Activated CD4-positive, alpha-beta T cell treated with anti-CD3 and anti-CD28 coated beads, Interleukin-2, amount 10 ng/mL, durations not matched to agents 7 days and 5 days (primary cell): Measurements from ENCODE around the gene CD101. TPM values are rescaled to one million over a fixed set of nuclear protein-coding genes. Genes with fewer than 3 reads are reported as not detected.

Source experiments
- CTCF ChIA-PET: fragments of 350-600 bp; sonication (Branson Sonifier 250); formaldehyde crosslinking; loops from one replicate; lab custom pipeline; 2021; ENCODE audit warnings: antibody characterized with exemption; lab: Charles Lee
- POLR2A ChIA-PET: fragments of 350-600 bp; sonication (Branson Sonifier 250); formaldehyde crosslinking; loops from one replicate; lab custom pipeline; 2021; ENCODE audit warnings: antibody characterized with exemption; lab: Charles Lee
- DNase-seq: peaks from one replicate; pipeline ENCODE4 v3.0.0-alpha.2; 2020
- H3K27ac Mint-ChIP-seq: one replicate; pipeline ENCODE4 v1.8.0; 2021; ENCODE audit warnings: mild to moderate bottlenecking, moderate library complexity, mixed read lengths
- H3K27me3 Mint-ChIP-seq: one replicate; pipeline ENCODE4 v1.8.0; 2021; ENCODE audit warnings: mixed read lengths
- H3K36me3 Mint-ChIP-seq: one replicate; pipeline ENCODE4 v1.8.0; 2021; ENCODE audit warnings: low read depth, mixed read lengths
- H3K4me1 Mint-ChIP-seq: one replicate; pipeline ENCODE4 v1.8.0; 2021; ENCODE audit warnings: mixed read lengths
- H3K4me3 Mint-ChIP-seq: one replicate; pipeline ENCODE4 v1.8.0; 2021; ENCODE audit warnings: mild to moderate bottlenecking, moderate library complexity, mixed read lengths
- H3K9me3 Mint-ChIP-seq: one replicate; pipeline ENCODE4 v1.8.0; 2021; ENCODE audit warnings: mixed read lengths
- total RNA-seq, 2 experiments: library from RNA; stranded (reverse); gene quantifications; one replicate each; pipeline ENCODE4 v1.2.3, GENCODE V29; 2021

Gene CD101, protein sequence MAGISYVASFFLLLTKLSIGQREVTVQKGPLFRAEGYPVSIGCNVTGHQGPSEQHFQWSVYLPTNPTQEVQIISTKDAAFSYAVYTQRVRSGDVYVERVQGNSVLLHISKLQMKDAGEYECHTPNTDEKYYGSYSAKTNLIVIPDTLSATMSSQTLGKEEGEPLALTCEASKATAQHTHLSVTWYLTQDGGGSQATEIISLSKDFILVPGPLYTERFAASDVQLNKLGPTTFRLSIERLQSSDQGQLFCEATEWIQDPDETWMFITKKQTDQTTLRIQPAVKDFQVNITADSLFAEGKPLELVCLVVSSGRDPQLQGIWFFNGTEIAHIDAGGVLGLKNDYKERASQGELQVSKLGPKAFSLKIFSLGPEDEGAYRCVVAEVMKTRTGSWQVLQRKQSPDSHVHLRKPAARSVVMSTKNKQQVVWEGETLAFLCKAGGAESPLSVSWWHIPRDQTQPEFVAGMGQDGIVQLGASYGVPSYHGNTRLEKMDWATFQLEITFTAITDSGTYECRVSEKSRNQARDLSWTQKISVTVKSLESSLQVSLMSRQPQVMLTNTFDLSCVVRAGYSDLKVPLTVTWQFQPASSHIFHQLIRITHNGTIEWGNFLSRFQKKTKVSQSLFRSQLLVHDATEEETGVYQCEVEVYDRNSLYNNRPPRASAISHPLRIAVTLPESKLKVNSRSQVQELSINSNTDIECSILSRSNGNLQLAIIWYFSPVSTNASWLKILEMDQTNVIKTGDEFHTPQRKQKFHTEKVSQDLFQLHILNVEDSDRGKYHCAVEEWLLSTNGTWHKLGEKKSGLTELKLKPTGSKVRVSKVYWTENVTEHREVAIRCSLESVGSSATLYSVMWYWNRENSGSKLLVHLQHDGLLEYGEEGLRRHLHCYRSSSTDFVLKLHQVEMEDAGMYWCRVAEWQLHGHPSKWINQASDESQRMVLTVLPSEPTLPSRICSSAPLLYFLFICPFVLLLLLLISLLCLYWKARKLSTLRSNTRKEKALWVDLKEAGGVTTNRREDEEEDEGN
- total RNA-seq = 1 to 10 TPM; 3.4 to 4.2 TPM

DNA sequence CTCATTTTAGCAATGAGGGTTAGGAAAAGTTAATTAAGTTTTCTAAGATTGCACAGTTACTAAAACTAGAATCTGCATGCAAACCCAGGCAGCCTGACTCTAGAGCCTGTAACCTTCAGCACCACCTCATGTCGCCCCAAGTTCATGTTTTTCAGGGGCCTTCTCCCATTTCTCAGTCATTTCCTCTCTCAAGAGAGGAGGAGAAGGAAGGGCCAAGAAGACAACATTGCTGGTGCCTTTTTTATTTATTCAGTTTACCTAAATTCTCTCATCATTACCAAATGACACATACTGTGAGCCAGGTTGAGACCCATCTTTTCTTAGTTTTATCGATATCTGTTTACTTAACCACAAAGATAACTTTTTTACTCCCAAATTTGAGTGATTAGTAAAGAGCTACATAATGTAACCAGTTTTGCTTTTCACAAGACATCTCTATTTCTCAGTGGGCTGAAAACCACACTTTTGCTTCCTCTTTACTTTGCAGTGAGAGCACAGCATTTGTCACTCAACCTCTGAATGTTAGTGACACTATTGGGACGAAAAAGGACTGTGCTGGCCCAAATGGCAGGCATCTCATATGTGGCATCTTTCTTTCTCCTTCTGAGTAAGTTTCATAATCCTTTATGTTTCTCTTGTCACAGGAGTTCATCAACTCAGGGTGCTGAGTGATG is at the start of gene CD101:
Gene CD101, plus strand, starts transcription at position 507 of the 674 bp plus-strand sequence. Its CDS starts 58 bp downstream, at position 565.
- Mint-ChIP-seq H3K4me1 (peaks cover 54% of the 10 kb centered on the region), H3K4me3 (peak within 1 kb of the TSS; percentile 6), H3K27ac (peak within 1 kb of the TSS; percentile 92), H3K27me3 (no peaks in the 10 kb centered on the region), H3K36me3 (peaks cover 13% of the 10 kb centered on the region), H3K9me3 (peaks cover 6% of the 10 kb centered on the region)
- ChIA-PET CTCF (interaction anchor here (0.9 to 2.1 kb wide), 2 partner anchors 8 to 15 kb away, joined by 3 to 10 read pairs; no protein-coding TSS in a partner anchor), POLR2A (no interaction called here)
- peak; percentile 42 for DNase-seq

DNA sequence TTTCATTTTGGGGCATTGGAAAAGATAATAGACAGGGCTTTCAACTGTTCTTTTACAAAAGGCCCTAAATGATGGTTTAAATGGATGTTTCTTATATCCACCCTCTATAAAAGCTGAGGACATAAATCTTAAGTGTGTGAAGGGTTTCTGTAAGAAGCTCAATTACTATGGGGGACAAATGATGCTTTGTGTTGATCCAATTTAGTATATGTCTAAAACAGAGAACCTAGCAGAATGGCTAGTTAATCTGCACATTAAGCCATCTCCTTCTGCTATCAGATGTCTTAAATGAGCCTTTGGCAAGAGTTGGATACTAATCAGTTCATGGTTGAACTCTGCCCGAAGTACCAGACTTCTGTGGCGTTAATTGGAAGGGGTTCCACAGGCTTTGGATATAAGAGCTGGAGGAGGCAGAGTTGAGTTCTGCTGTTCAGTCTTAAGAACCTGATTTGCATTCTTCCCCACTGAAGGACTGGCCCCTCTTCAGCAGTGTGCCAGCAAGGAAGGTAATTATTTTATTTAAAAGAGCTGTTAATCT is 48.8 kb upstream of the CD101 start:
- DNase-seq = no peak
- POLR2A ChIA-PET = no interaction called here
- Mint-ChIP-seq H3K27ac (no peak overlapping the region), H3K9me3 (no peaks in the 10 kb centered on the region), H3K36me3 (no peaks in the 10 kb centered on the region), H3K27me3 (no peaks in the 10 kb centered on the region), H3K4me3 (no peak overlapping the region), H3K4me1 (no peaks in the 10 kb centered on the region)
- CTCF ChIA-PET = interaction anchor here (0.7 to 1.4 kb wide), 3 partner anchors 19 to 370 kb away, joined by 3 to 4 read pairs (median 3); no protein-coding TSS in a partner anchor

DNA sequence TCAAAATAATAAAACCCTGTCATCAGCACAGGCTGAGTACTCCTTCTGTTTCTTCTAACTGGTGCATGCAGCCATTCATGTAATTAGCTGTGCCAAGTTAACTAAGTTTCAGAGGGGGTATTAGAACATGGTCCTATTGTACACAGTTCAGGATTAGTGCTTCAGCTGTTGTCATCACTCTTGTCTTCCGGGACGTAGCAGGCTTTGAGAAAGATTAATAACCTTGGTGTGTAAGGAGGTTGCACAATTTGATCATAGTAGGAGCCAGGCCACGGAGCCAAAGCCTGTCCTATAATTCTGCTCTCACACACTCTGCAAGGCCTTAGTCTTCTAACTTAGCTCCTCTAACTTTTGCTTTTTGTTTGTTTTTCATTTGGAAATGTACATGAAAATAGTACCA is 47.1 kb upstream of the CD101 start:
- no peaks in the 10 kb centered on the region for H3K4me1 Mint-ChIP-seq
- no peak overlapping the region for H3K4me3 Mint-ChIP-seq
- CTCF ChIA-PET = interaction anchor here (0.6 to 1.1 kb wide), 2 partner anchors 12 to 29 kb away, joined by 3 read pairs; no protein-coding TSS in a partner anchor
- DNase-seq = no peak
- no peaks in the 10 kb centered on the region for H3K27me3 Mint-ChIP-seq
- H3K36me3 Mint-ChIP-seq = no peaks in the 10 kb centered on the region
- no peak overlapping the region for H3K27ac Mint-ChIP-seq
- POLR2A ChIA-PET = no interaction called here
- no peaks in the 10 kb centered on the region for H3K9me3 Mint-ChIP-seq

- CTCF ChIA-PET = interaction anchor here (0.8 to 1.6 kb wide), 2 partner anchors 11 to 31 kb away, joined by 3 to 4 read pairs; no protein-coding TSS in a partner anchor
- Mint-ChIP-seq H3K4me1 (no peaks in the 10 kb centered on the region), H3K9me3 (no peaks in the 10 kb centered on the region), H3K4me3 (no peak overlapping the region), H3K36me3 (no peaks in the 10 kb centered on the region), H3K27me3 (no peaks in the 10 kb centered on the region), H3K27ac (no peak overlapping the region)
- DNase-seq = no peak
- POLR2A ChIA-PET = no interaction called here
These were observed 45.2 kb upstream of the CD101 start for GRCh38 chr1:116956378-116956777.

- no peak overlapping the region for H3K4me3 Mint-ChIP-seq
- CTCF ChIA-PET = interaction anchor here (0.7 to 1.6 kb wide), 5 partner anchors 9 to 112 kb away, joined by 3 to 4 read pairs (median 3); no protein-coding TSS in a partner anchor
- no peaks in the 10 kb centered on the region for H3K27me3 Mint-ChIP-seq
- POLR2A ChIA-PET = no interaction called here
- no peaks in the 10 kb centered on the region for H3K36me3 Mint-ChIP-seq
- DNase-seq = no peak
- no peaks in the 10 kb centered on the region for H3K4me1 Mint-ChIP-seq
- no peak overlapping the region for H3K27ac Mint-ChIP-seq
- no peaks in the 10 kb centered on the region for H3K9me3 Mint-ChIP-seq
These were observed 43.9 kb upstream of the CD101 start for GRCh38 chr1:116957646-116958045.

DNA sequence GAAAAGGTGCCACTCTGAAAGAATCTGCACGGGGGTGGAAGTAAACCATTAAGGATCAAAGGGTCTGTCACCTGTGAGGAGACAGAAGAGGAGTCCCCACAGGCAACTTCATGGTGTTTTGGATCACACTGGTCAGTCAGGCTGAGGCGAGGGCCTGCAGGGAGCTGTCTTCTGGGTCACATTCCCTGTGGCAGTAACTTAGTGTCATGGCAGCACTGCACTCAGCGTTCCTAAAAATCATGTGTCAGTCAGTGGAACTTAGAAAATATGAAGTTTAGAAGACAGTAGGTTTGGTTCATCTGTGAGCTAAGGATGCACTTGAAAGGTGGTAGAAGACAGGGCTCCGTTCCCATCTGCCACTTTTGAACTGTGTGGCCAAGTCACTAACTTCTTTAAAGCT is 43.5 kb upstream of the CD101 start:
- ChIA-PET CTCF (interaction anchor here (1.1 to 1.6 kb wide), 2 partner anchors 9 to 47 kb away, joined by 3 to 4 read pairs; no protein-coding TSS in a partner anchor), POLR2A (no interaction called here)
- Mint-ChIP-seq H3K9me3 (no peaks in the 10 kb centered on the region), H3K36me3 (no peaks in the 10 kb centered on the region), H3K4me3 (no peak overlapping the region), H3K27me3 (no peaks in the 10 kb centered on the region), H3K4me1 (no peaks in the 10 kb centered on the region), H3K27ac (no peak overlapping the region)
- DNase-seq = no peak

DNA sequence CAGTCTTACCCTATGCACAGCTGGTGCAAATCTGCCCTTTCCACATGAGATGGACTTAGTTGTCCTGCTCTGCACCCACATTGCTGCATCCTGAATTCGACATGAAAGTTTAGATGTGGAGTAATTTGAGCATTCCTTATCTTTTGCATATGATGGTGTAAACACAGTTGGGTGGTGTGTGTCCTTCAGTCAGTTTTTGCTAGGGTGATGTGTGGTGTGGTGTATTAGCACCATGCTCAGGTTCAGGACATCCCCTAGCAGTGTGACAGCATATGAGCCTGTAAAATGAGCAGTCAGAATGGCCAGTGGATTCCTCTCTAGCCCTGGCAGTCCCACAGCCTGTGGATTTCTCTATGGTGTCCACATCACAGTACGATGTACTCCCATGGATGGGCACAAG is 42.6 kb upstream of the CD101 start:
- Mint-ChIP-seq H3K4me3 (no peak overlapping the region), H3K4me1 (no peaks in the 10 kb centered on the region), H3K36me3 (no peaks in the 10 kb centered on the region), H3K9me3 (no peaks in the 10 kb centered on the region), H3K27ac (no peak overlapping the region), H3K27me3 (no peaks in the 10 kb centered on the region)
- no peak for DNase-seq
- ChIA-PET CTCF (no interaction called here), POLR2A (no interaction called here)

- Mint-ChIP-seq H3K4me1 (no peaks in the 10 kb centered on the region), H3K9me3 (no peaks in the 10 kb centered on the region), H3K27me3 (no peaks in the 10 kb centered on the region), H3K27ac (no peak overlapping the region), H3K36me3 (no peaks in the 10 kb centered on the region), H3K4me3 (no peak overlapping the region)
- CTCF ChIA-PET = interaction anchor here (0.6 kb wide), 1 partner anchor 1067 kb away, joined by 3 read pairs; no protein-coding TSS in a partner anchor
- POLR2A ChIA-PET = no interaction called here
- DNase-seq = no peak
These were observed 40.0 kb upstream of the CD101 start for GRCh38 chr1:116961606-116962005.

DNA sequence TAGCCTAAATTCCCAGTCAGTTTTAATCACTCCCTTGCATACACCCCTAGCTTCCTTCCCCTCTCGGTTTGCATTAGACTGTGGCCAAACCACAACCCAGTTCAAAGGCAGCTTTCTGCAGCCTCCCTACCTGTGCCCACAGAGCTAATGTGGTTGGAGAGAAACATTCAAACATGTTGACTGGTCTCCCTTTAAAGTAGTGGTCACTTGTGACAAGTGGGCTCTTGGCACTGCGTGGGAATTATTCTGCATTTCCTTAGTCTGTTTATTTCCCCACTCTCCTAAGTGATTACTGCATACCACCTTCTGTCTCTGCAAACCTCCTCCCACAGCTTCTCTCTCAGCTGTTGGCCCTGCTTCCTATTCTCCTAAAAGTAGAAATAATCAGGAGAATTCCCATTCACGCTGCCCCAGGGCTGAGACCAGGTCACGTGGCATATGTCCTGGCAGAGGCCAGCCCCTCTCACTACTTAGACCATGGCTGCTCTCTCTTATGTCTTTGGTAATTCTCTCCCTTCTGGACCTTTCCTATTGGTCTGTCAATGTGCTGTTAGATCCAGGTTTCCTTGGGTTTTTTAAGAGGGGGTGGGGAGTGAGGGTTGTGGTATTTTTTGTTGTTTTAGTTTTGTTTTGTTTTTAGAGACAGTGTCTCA is 38.4 kb upstream of the CD101 start:
- H3K4me3 Mint-ChIP-seq = no peak overlapping the region
- CTCF ChIA-PET = interaction anchor here (0.8 kb wide), 1 partner anchor 194 kb away, joined by 3 read pairs; no protein-coding TSS in a partner anchor
- H3K36me3 Mint-ChIP-seq = no peaks in the 10 kb centered on the region
- peak; percentile 54 for DNase-seq
- H3K9me3 Mint-ChIP-seq = no peaks in the 10 kb centered on the region
- no peaks in the 10 kb centered on the region for H3K4me1 Mint-ChIP-seq
- H3K27me3 Mint-ChIP-seq = no peaks in the 10 kb centered on the region
- H3K27ac Mint-ChIP-seq = no peak overlapping the region
- POLR2A ChIA-PET = interaction anchor here (0.6 kb wide), 1 partner anchor 10 kb away, joined by 7 read pairs; no protein-coding TSS in a partner anchor

DNA sequence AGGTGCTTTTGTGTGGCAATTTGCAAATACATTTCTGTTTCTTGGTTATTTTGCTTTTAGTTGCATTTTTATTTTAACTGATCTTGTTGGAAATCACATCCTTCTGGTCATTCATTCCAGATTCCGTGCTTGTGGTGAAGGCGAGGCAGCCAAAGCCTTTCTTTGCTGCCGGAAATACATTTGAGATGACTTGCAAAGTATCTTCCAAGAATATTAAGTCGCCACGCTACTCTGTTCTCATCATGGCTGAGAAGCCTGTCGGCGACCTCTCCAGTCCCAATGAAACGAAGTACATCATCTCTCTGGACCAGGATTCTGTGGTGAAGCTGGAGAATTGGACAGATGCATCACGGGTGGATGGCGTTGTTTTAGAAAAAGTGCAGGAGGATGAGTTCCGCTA is 34.8 kb upstream of the CD101 start:
- CTCF ChIA-PET = interaction anchor here (1.4 kb wide), 1 partner anchor 32 kb away, joined by 3 read pairs; no protein-coding TSS in a partner anchor
- no peak overlapping the region for H3K4me3 Mint-ChIP-seq
- no peak overlapping the region for H3K27ac Mint-ChIP-seq
- no peaks in the 10 kb centered on the region for H3K36me3 Mint-ChIP-seq
- POLR2A ChIA-PET = no interaction called here
- H3K9me3 Mint-ChIP-seq = no peaks in the 10 kb centered on the region
- no peaks in the 10 kb centered on the region for H3K4me1 Mint-ChIP-seq
- DNase-seq = no peak
- H3K27me3 Mint-ChIP-seq = peaks cover 3% of the 10 kb centered on the region

- Mint-ChIP-seq H3K9me3 (no peaks in the 10 kb centered on the region), H3K27me3 (peaks cover 3% of the 10 kb centered on the region), H3K4me1 (no peaks in the 10 kb centered on the region), H3K27ac (no peak overlapping the region), H3K36me3 (no peaks in the 10 kb centered on the region), H3K4me3 (no peak overlapping the region)
- ChIA-PET POLR2A (no interaction called here), CTCF (no interaction called here)
- DNase-seq = no peak
These were observed 32.8 kb upstream of the CD101 start for GRCh38 chr1:116968724-116969123.
